HEK293 (cell line): ENCODE data around the gene SUPV3L1.
A peak's percentile ranks its signal among the peaks of the same experiment; 100 is the strongest.

Experiments used
- ATF2 ChIP-seq: fragments of 450-650 bp; formaldehyde crosslinking; IDR thresholded peaks from 2 replicates; pipeline ENCODE4 v1.5.1; 2016; ENCODE audit warnings: missing biosample characterization, missing genetic modification characterization, low read depth
- KLF17 ChIP-seq: fragments of 450-650 bp; formaldehyde crosslinking; IDR thresholded peaks from 2 replicates; pipeline ENCODE4 v1.5.1; 2016; ENCODE audit warnings: missing biosample characterization, missing genetic modification characterization
- PRDM1 ChIP-seq: fragments of 450-650 bp; formaldehyde crosslinking; IDR thresholded peaks from 2 replicates; pipeline ENCODE4; 2016; ENCODE audit warnings: missing biosample characterization, missing genetic modification characterization
- ZBTB20 ChIP-seq: fragments of 450-650 bp; formaldehyde crosslinking; IDR thresholded peaks from 2 replicates; pipeline ENCODE4 v1.5.1; 2016; ENCODE audit warnings: missing biosample characterization, missing genetic modification characterization
- ZBTB7A ChIP-seq: fragments of 450-650 bp; formaldehyde crosslinking; IDR thresholded peaks from 2 replicates; pipeline ENCODE4 v1.5.1; 2016; ENCODE audit warnings: low read depth, missing biosample characterization, missing genetic modification characterization
- ZEB2 ChIP-seq: fragments of 450-650 bp; formaldehyde crosslinking; IDR thresholded peaks from 2 replicates; pipeline ENCODE4 v1.5.1; 2016; ENCODE audit warnings: missing biosample characterization, missing genetic modification characterization
- ZNF146 ChIP-seq: fragments of 450-650 bp; formaldehyde crosslinking; IDR thresholded peaks from 2 replicates; pipeline ENCODE4 v1.5.1; 2016; ENCODE audit warnings: missing biosample characterization, missing genetic modification characterization
- ZNF202 ChIP-seq: fragments of 450-650 bp; formaldehyde crosslinking; IDR thresholded peaks from 2 replicates; pipeline ENCODE4 v1.5.1; 2016; ENCODE audit warnings: missing biosample characterization, missing genetic modification characterization, borderline replicate concordance
- ZNF221 ChIP-seq: fragments of 450-650 bp; formaldehyde crosslinking; IDR thresholded peaks from 2 replicates; pipeline ENCODE4 v1.5.1; 2017; ENCODE audit warnings: missing biosample characterization, missing genetic modification characterization, borderline replicate concordance
- ZNF354C ChIP-seq: fragments of 450-650 bp; formaldehyde crosslinking; IDR thresholded peaks from 2 replicates; pipeline ENCODE4 v1.5.1; 2016; ENCODE audit warnings: missing biosample characterization, missing genetic modification characterization, low read depth, borderline replicate concordance
- ZNF37A ChIP-seq: fragments of 450-650 bp; IDR thresholded peaks from 2 replicates; pipeline ENCODE4 v1.5.1; 2018; ENCODE audit warnings: missing biosample characterization, missing genetic modification characterization
- ZNF521 ChIP-seq: fragments of 450-650 bp; formaldehyde crosslinking; IDR thresholded peaks from 2 replicates; pipeline ENCODE4 v1.5.1; 2017; ENCODE audit warnings: missing biosample characterization, mild to moderate bottlenecking, missing genetic modification characterization
- ZNF560 ChIP-seq: fragments of 450-650 bp; formaldehyde crosslinking; IDR thresholded peaks from 2 replicates; pipeline ENCODE4 v1.5.1; 2017; ENCODE audit warnings: missing biosample characterization, missing genetic modification characterization, borderline replicate concordance
- ZNF600 ChIP-seq: fragments of 450-650 bp; formaldehyde crosslinking; IDR thresholded peaks from 2 replicates; pipeline ENCODE4 v1.5.1; 2016; ENCODE audit warnings: missing biosample characterization, missing genetic modification characterization
- ZNF660 ChIP-seq: fragments of 450-650 bp; IDR thresholded peaks from 2 replicates; pipeline ENCODE4 v1.5.1; 2018; ENCODE audit warnings: missing biosample characterization, mild to moderate bottlenecking, missing genetic modification characterization
- ZNF785 ChIP-seq: fragments of 450-650 bp; formaldehyde crosslinking; IDR thresholded peaks from 2 replicates; pipeline ENCODE4 v1.5.1; 2016; ENCODE audit warnings: missing biosample characterization, missing genetic modification characterization
- ZSCAN16 ChIP-seq: fragments of 450-650 bp; formaldehyde crosslinking; IDR thresholded peaks from 2 replicates; pipeline ENCODE4 v1.5.1; 2016; ENCODE audit warnings: missing biosample characterization, missing genetic modification characterization
- ZSCAN18 ChIP-seq: fragments of 450-650 bp; formaldehyde crosslinking; IDR thresholded peaks from 2 replicates; pipeline ENCODE4 v1.5.1; 2016; ENCODE audit warnings: missing biosample characterization, missing genetic modification characterization
- TF ChIP-seq, protein P1 (sequence below): fragments of 450-650 bp; formaldehyde crosslinking; conservative IDR thresholded peaks from 2 replicates; pipeline ENCODE4 v1.5.1; 2016; ENCODE audit warnings: low read depth, missing biosample characterization, missing genetic modification characterization
- TF ChIP-seq, protein P2 (sequence below): fragments of 450-650 bp; formaldehyde crosslinking; IDR thresholded peaks from 2 replicates; pipeline ENCODE4 v1.5.1; 2016; ENCODE audit warnings: missing biosample characterization, missing genetic modification characterization
- TF ChIP-seq, protein P3 (sequence below): fragments of 450-650 bp; formaldehyde crosslinking; IDR thresholded peaks from 2 replicates; pipeline ENCODE4 v1.5.1; 2016; ENCODE audit warnings: missing biosample characterization, missing genetic modification characterization
- TF ChIP-seq, protein P4 (sequence below): fragments of 450-650 bp; formaldehyde crosslinking; IDR thresholded peaks from 2 replicates; pipeline ENCODE4 v1.5.1; 2016; ENCODE audit warnings: missing biosample characterization, missing genetic modification characterization

Gene SUPV3L1

GRCh38 chr10:69237528-69238159 lies 57.6 kb downstream of the SUPV3L1 start (continued):
- TF ChIP-seq ZNF146 (tag by site-specific recombination) (no peak), KLF17 (tag by site-specific recombination) (peak; percentile 61; the same call in 1 of the 2 replicates), ZSCAN16 (tag by site-specific recombination) (no peak), ATF2 (no peak), ZBTB7A (no peak), ZSCAN18 (tag by site-specific recombination) (no peak), ZNF600 (tag by site-specific recombination) (no peak; the same call in 1 of the 2 replicates), ZNF37A (tag by site-specific recombination) (no peak), ZNF785 (tag by site-specific recombination) (no peak), PRDM1 (tag by site-specific recombination) (peak; percentile 62; the same call in 1 of the 2 replicates), ZNF521 (tag by site-specific recombination) (no peak), ZNF660 (tag by site-specific recombination) (peak; percentile 77; the same call in 1 of the 2 replicates), ZBTB20 (tag by site-specific recombination) (no peak), ZNF202 (tag by site-specific recombination) (no peak), ZNF221 (tag by site-specific recombination) (no peak), ZEB2 (tag by site-specific recombination) (0 out of 2 replicates have a peak, but pooled peaks have one; percentile 30), ZNF560 (no peak), ZNF354C (tag by site-specific recombination) (no peak)
- TF ChIP-seq, protein P1, sequence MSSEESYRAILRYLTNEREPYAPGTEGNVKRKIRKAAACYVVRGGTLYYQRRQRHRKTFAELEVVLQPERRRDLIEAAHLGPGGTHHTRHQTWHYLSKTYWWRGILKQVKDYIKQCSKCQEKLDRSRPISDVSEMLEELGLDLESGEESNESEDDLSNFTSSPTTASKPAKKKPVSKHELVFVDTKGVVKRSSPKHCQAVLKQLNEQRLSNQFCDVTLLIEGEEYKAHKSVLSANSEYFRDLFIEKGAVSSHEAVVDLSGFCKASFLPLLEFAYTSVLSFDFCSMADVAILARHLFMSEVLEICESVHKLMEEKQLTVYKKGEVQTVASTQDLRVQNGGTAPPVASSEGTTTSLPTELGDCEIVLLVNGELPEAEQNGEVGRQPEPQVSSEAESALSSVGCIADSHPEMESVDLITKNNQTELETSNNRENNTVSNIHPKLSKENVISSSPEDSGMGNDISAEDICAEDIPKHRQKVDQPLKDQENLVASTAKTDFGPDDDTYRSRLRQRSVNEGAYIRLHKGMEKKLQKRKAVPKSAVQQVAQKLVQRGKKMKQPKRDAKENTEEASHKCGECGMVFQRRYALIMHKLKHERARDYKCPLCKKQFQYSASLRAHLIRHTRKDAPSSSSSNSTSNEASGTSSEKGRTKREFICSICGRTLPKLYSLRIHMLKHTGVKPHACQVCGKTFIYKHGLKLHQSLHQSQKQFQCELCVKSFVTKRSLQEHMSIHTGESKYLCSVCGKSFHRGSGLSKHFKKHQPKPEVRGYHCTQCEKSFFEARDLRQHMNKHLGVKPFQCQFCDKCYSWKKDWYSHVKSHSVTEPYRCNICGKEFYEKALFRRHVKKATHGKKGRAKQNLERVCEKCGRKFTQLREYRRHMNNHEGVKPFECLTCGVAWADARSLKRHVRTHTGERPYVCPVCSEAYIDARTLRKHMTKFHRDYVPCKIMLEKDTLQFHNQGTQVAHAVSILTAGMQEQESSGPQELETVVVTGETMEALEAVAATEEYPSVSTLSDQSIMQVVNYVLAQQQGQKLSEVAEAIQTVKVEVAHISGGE (tag by site-specific recombination), result no peak
- TF ChIP-seq, protein P2, sequence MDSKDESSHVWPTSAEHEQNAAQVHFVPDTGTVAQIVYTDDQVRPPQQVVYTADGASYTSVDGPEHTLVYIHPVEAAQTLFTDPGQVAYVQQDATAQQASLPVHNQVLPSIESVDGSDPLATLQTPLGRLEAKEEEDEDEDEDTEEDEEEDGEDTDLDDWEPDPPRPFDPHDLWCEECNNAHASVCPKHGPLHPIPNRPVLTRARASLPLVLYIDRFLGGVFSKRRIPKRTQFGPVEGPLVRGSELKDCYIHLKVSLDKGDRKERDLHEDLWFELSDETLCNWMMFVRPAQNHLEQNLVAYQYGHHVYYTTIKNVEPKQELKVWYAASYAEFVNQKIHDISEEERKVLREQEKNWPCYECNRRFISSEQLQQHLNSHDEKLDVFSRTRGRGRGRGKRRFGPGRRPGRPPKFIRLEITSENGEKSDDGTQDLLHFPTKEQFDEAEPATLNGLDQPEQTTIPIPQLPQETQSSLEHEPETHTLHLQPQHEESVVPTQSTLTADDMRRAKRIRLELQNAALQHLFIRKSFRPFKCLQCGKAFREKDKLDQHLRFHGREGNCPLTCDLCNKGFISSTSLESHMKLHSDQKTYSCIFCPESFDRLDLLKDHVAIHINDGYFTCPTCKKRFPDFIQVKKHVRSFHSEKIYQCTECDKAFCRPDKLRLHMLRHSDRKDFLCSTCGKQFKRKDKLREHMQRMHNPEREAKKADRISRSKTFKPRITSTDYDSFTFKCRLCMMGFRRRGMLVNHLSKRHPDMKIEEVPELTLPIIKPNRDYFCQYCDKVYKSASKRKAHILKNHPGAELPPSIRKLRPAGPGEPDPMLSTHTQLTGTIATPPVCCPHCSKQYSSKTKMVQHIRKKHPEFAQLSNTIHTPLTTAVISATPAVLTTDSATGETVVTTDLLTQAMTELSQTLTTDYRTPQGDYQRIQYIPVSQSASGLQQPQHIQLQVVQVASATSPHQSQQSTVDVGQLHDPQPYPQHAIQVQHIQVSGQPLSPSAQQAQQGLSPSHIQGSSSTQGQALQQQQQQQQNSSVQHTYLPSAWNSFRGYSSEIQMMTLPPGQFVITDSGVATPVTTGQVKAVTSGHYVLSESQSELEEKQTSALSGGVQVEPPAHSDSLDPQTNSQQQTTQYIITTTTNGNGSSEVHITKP (tag by site-specific recombination), result no peak
- TF ChIP-seq, protein P3, sequence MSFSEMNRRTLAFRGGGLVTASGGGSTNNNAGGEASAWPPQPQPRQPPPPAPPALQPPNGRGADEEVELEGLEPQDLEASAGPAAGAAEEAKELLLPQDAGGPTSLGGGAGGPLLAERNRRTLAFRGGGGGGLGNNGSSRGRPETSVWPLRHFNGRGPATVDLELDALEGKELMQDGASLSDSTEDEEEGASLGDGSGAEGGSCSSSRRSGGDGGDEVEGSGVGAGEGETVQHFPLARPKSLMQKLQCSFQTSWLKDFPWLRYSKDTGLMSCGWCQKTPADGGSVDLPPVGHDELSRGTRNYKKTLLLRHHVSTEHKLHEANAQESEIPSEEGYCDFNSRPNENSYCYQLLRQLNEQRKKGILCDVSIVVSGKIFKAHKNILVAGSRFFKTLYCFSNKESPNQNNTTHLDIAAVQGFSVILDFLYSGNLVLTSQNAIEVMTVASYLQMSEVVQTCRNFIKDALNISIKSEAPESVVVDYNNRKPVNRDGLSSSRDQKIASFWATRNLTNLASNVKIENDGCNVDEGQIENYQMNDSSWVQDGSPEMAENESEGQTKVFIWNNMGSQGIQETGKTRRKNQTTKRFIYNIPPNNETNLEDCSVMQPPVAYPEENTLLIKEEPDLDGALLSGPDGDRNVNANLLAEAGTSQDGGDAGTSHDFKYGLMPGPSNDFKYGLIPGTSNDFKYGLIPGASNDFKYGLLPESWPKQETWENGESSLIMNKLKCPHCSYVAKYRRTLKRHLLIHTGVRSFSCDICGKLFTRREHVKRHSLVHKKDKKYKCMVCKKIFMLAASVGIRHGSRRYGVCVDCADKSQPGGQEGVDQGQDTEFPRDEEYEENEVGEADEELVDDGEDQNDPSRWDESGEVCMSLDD (tag by site-specific recombination), result no peak
- TF ChIP-seq, protein P4, sequence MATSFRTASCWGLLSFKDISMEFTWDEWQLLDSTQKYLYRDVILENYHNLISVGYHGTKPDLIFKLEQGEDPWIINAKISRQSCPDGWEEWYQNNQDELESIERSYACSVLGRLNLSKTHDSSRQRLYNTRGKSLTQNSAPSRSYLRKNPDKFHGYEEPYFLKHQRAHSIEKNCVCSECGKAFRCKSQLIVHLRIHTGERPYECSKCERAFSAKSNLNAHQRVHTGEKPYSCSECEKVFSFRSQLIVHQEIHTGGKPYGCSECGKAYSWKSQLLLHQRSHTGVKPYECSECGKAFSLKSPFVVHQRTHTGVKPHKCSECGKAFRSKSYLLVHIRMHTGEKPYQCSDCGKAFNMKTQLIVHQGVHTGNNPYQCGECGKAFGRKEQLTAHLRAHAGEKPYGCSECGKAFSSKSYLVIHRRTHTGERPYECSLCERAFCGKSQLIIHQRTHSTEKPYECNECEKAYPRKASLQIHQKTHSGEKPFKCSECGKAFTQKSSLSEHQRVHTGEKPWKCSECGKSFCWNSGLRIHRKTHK (tag by site-specific recombination), result no peak
